ENCODE measurements around the gene HEMGN. TPM values are rescaled to one million over a fixed set of nuclear protein-coding genes. Genes with fewer than 3 reads are reported as not detected.

The HEMGN gene
- total RNA-seq, 4 donors from 2014 or later: 0.65 TPM; not detected in 3

DNA sequence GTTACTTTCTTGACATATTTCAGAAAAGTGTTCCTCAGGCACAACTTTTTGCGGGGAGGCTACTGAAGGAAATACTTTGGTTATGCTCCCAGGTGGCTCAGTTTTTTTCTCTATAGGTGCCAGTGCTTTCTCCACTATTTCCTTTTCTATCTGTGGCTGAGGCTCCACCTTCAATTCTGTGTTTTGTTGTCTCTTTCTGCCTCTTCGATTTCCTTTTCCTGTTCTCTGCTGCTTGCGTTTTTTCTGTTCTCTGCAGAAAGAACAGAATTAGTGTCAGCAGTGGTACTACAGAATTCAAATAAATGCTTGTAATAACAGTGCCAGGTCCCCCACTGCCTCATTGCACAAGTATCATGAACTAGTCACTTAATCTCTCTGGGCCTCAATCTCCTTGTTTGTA is 7.0 kb downstream of the HEMGN start:
- TF ChIP-seq, protein P1, sequence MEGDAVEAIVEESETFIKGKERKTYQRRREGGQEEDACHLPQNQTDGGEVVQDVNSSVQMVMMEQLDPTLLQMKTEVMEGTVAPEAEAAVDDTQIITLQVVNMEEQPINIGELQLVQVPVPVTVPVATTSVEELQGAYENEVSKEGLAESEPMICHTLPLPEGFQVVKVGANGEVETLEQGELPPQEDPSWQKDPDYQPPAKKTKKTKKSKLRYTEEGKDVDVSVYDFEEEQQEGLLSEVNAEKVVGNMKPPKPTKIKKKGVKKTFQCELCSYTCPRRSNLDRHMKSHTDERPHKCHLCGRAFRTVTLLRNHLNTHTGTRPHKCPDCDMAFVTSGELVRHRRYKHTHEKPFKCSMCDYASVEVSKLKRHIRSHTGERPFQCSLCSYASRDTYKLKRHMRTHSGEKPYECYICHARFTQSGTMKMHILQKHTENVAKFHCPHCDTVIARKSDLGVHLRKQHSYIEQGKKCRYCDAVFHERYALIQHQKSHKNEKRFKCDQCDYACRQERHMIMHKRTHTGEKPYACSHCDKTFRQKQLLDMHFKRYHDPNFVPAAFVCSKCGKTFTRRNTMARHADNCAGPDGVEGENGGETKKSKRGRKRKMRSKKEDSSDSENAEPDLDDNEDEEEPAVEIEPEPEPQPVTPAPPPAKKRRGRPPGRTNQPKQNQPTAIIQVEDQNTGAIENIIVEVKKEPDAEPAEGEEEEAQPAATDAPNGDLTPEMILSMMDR (IDR thresholded peaks at IDR 0.05; ENCODE audit: low read depth): no peak

DNA sequence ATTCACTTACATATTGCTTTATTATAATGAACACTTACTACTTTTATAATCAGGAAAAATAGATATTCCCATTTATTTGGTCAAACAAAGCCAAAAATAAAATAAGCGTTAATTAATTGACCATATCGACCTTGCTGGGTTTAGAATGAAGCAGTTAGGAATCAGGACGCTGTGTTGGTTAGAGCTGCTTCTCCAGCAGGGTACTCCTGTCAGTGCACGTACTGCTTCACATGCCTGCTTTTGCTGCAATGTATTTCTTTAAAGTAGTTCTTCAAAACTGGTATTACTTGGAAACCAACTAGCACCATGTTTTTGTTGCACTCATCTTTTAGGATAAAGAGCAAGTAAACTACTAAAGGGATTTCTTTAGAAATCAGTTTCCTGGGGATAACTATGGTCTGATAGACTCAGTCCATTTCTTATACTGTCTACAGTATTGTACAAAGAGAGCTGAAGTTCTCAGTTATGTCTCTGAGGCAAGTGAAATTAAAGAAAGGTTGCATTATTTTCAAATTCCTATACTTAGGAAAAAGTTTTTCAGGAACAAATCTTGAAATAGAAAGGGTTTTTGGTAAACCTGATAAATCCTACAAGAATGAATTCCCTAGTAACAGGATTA is 8.9 kb downstream of the HEMGN start:
- TF ChIP-seq, protein P1 (IDR thresholded peaks at IDR 0.05; ENCODE audit: low read depth): no peak

DNA sequence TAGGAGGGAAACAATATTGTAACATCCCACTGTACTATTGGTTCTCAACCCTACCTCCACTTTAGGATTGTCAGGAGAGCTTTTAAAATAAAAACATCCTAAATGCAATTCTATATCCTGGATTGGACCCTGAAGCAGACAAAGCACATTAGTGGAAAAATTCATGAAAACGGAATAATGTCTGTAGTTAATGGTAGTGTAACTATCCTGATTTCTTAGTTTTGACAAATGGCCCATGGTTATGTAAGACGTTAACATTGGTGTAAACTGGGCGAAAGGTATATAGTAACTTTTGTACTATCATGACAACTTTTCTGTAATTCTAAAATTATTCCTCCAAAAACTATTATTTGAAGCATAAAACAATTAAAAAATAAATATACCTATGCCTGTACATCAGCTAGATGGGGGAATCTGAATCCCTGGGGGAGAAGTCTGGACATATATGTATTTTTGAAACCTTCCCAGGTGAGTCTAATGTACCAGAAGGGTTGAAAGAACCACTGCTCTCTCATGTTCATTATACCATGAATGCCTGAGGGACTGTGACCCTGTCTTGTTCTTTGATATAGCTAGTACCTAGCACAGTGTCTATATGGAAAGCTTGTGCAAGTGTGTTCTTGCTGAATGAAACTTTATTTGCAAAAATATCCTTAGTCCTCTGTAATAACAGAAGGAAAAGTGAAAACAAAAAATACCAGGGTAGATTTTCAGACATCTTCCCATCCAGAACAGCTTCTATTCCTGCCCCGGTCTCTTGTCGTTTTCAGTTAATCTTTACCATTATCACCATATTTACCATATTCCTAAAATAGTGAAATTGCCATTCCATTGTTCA is 12.3 kb downstream of the HEMGN start:
- TF ChIP-seq, protein P1 (IDR thresholded peaks at IDR 0.05; ENCODE audit: low read depth): no peak

DNA sequence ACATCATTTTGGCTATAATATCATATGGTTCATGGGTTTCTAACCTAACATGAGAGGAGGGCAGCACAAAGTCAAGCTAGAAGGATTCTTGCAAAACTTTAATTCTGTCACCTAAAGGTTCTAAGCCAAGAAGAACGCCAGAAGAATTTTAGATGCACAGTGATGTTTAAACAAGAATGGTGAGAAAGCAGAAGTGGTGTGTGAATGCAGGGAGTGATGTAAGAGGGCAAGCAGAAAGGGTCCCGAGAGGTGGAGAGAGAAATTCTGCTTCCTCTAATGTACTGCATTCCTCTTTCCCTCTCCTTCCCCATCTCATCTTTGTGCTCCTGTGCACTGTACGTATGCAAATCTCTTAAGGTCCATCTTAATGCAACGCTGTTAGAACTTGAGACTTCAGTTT is 13.6 kb downstream of the HEMGN start:
- TF ChIP-seq, protein P1 (IDR thresholded peaks at IDR 0.05; ENCODE audit: low read depth): no peak

DNA sequence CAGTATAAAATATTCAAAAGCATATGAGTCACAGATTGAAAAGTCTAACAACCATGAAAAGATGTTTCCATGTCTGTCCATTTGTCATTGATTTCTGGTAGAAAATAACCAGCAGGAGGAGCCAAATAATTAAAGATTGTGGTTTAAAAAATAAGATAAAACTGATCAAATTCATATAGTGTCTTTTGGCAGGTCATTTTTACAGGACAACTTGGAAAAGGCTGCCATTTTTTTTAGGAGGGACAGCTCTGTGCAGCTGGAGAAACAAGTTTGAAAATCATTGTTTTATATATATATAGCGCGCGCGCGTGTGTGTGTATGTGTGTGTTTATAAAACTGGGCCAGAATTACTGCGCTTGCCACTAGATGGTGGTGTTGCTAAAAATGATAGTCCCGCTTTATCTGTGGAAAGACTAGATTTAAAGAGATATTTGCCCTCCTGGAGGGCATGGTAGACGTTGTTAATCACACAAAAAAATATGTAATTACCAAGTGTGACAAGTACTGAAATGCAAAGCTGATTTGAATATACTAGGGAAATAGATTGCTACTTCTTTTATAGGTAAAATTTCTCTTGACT is 14.4 kb downstream of the HEMGN start:
- TF ChIP-seq, protein P1 (IDR thresholded peaks at IDR 0.05; ENCODE audit: low read depth): no peak

DNA sequence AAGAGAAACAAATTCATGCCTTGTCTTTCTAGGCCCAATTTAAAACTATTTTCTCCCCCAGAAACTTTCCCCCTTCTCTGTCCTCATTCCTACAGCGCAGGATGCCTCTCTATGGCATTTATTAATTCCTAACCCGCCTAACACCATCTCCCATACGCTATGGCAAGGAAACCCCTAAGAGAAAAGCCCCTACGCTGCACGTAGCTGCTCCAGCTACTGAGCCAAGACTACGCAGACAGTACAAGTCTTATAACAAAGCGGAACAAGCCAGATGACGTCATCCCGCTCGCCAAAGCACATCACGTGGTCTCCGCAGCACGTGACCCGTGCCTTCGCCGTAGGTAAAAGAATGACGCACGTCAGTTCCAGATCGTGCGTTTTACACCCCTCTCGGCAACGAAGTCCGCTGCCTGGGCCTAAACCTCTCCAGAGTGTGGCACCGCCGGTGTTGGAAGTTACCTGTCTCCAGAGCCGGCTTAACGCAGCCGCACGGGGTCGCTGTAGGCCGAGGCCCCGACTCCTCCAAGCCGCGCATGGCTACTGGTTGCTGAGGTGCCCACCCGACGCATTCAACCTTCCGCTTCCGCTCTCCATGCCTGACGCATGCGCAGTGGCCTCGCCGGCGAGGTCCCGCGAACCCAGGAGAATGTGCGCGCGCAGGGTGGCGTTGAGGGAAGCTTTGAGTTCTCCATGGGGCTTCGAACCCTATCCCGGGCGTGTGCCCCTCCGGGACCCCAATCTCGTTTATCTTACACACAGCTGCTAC is 15.8 kb downstream of the HEMGN start, which contains the start of gene TRMO:
TRMO (minus strand) TSS at position 542 of the 766 bp plus-strand sequence; CDS start at position 535, 7 bp downstream.
- TF ChIP-seq, protein P1 (IDR thresholded peaks at IDR 0.05; ENCODE audit: low read depth): no peak

All from subcutaneous adipose tissue (tissue), 4 donors.